Measurements from ENCODE around the gene TUBB3.
"Not testable (repeated sequence)": the region's sequence is repeated elsewhere in the genome, so short reads cannot be mapped to it uniquely, and the experiment has no call there.

Gene TUBB3

DNA sequence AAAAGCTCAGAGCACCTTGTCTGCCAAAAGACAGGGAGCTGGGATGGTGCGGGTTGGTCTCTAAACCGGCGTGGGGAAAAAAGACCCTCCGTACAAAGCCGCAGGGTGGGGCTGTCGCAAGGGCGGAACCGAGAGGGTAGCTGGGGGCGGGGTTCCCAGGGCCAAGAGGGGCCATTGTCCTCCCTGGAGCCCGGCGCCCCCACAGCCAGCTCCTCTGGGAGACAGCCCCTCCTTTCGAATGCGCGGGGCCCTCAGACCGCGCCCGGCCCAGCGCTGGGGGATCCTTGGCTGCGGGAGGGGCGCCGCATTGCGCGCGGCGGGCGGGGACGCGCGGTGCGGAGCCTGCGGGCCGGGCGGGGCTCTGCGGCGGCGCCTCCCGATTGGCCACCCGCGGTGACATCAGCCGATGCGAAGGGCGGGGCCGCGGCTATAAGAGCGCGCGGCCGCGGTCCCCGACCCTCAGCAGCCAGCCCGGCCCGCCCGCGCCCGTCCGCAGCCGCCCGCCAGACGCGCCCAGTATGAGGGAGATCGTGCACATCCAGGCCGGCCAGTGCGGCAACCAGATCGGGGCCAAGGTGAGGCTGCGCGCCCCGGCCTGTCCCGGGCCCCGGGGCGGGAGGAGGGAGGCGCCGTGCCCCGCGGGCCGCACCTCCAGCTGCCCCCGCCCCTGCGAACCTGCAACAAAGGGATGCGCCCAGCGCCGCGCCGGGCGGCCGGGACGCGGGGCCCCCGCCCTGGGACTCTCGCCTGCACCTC, at the start of gene TUBB3:
Gene TUBB3 (plus strand): TSS at position 459 of the 756 bp plus-strand sequence. CDS start 60 bp downstream, at position 519.
- peak; percentile 71 for DNase-seq

DNA sequence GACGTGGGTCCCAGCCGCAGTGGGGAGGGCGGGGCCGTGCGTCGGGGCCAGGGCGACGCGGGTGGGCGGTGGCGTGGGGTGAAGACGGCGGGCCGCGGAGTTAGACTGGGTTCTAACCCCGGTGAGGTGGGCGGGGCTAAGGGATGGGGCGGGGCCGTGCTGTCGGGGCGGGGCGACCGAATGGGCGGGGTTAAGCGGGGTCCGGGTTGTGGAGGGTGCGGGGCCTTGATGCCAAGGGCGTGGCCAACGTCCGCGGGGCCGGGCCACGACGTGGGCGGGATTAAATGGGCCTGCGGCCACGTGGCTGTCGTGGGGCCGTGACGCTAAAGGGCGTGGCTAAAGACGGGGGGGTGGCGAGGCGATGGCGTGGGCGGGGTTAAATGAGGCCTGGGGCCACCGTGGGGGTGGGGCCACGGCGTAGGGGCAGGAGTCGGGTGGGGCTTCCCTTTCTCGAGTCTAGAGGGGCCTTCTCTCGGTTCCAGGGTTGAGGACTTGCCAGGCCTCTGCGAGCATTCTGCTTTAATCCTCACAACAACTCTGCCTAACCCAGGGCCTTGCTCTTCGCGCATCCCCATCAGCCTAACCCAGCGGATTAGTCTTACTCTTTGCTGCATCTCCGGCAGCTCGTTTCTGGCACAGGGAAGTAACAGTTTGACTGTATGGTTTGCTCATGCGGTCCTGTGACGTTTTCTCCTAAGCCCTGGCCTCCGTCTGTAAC, 49.0 kb upstream of the TUBB3 start:
- DNase-seq = peak; percentile 97

DNA sequence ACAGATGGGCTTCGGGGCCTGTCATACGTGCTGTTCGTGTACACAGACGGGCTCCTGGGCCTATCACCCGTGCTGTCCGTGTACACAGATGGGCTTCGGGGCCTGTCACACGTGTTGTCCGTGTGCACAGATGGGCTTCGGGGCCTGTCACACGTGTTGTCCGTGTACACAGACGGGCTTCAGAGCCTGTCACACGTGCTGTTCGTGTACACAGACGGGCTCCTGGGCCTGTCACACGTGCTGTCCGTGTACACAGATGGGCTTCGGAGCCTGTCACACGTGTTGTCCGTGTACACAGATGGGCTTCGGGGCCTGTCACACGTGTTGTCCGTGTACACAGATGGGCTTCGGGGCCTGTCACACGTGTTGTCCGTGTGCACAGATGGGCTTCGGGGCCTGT, 44.0 kb upstream of the TUBB3 start:
- not testable (repeated sequence) for DNase-seq

DNA sequence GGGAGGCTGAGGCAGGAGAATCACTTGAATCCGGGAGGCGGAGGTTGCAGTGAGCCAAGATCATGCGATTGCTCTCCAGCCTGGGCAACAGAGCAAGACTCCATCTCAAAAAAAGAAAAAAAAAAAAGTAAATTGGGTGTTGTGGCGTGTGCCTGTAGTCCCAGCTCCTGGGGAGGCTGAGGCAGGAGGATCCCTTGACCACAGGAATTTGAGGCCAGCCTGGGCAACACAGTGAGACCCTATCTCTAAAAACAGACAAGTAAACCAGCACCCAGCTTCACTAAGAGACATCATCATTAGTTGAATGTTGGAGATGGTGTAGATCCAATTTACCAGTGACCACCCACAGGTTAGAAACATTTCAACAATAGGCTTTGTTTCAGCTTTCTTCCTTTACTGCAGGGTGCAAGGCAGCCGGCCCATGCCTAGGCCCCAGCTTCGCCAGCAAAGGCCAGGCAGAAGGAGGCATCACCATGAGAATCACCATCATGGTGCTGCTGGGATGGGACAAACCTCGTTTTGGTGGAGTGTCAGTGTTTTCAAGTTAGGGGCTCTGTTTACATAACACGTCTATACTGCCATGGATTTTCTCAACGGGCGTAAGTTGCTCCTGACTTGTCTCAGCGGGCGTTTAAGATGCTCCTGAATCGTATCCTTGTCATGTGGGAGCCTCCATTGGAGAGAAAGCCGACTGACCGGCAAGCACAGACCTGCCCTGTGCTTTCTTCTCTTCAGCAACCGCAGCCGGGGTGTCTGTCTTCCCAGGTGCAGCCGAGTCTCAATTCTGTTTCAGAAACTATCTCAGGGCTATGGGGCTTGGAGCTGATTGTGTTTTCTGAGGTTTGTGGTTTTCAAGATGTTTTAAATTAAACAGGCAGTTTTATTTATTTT, 42.4 kb upstream of the TUBB3 start:
- no peak for DNase-seq

DNA sequence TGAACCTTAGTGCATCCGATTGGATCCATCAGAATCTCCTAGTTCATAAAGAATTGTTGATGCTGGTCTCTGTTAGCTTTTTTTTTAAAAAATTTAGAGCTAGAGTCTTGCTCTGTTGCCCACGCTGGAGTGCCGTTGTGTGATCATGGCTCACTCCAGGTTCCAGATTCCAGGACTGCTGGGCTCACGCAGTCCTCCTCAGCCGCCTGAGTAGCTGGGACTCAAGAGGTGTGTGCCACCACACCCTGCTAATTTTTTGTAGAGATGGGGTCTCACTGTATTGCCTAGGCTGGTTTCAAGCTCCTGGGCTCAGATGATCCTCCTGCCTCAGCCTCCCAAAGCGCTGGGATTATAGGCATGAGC, 41.8 kb upstream of the TUBB3 start:
- no peak for DNase-seq

DNA sequence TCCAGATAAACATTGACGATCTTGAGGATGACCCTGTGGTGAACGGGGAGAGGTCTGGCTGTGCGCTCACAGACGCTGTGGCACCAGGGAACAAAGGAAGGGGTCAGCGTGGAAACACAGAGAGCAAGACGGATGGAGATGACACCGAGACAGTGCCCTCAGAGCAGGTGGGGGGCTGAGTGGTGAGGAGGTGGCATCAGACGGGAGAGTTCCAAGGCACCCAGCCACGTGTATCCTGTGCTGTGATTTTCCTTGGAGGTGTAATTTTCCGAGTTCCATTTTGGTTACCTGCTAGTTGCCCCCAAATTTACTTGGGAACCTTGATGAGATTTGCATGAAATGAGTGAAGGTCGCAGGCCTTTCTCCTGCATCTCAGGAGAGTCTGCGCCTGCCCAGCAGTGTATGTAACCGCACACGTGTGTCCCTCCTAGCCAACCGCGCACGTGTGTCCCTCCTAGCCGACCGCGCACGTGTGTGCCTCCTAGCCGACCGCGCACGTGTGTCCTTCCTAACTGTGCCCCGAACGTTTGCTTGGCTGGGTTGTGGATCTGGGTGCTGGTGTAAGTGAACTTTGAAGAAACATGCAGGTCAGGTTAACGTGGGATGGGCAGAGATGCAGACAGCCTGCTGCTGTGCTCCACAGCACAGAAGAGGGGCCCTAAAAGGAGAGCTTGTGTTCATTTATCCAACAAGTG, 39.6 kb upstream of the TUBB3 start:
- no peak for DNase-seq

DNA sequence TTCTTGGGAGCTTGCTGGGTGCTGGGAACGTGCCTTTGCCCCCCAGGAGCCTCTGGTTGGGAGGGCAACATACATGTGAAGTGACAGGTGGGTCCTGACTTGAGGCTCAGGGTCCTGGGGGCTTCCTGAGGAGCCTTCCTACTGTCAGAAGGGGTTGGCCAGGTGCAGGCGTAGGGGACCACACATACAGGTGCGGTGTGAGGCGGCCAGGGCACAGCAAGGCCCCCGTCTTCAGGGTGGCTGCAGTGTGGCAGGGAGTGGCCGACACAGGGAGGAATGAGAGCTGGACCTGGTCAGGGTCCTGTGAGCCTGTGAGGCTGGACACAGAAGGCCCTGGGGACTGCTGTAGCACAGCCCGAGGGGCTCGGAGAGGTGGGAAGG, 39.1 kb upstream of the TUBB3 start:
- no peak for DNase-seq

DNA sequence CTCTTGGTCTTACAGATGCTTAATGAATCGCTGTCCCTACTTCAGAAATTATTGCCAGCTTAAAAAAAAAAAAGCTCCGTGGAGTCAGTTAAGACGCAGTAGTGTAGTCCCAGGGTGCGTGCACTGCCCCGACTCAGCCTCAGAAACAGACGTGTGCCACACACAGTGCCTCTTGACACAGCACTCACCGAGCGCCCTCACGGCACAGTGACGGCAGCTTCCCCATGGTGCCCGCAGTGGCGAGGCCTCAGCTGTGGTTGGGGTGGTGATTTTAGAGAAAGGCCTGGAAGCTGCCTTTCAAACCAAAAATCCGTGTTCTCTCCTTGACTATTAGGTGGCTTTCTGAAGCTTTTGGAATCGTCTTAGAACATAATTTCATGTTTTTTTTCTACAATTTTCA, 35.9 kb upstream of the TUBB3 start:
- no peak for DNase-seq

DNA sequence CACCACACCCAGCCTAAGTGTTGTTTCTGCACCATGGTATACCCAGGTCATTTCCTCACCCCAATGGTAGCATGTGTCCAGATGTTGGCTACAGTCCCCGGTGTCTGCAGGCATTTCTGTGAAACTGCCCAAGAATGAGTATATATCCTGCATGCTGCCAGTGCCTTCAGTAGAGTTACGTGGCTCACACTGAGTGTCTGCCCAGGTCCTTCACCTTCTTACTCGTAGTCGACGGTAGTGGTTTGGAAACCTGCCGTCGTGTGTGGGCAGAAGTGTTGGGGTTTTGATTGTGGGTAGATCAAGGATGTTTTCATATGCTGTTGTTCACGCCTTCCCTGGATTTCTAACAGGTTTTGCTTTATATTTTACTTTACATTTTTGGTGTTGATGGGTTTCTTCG, 32.9 kb upstream of the TUBB3 start:
- DNase-seq = peak; percentile 60

DNA sequence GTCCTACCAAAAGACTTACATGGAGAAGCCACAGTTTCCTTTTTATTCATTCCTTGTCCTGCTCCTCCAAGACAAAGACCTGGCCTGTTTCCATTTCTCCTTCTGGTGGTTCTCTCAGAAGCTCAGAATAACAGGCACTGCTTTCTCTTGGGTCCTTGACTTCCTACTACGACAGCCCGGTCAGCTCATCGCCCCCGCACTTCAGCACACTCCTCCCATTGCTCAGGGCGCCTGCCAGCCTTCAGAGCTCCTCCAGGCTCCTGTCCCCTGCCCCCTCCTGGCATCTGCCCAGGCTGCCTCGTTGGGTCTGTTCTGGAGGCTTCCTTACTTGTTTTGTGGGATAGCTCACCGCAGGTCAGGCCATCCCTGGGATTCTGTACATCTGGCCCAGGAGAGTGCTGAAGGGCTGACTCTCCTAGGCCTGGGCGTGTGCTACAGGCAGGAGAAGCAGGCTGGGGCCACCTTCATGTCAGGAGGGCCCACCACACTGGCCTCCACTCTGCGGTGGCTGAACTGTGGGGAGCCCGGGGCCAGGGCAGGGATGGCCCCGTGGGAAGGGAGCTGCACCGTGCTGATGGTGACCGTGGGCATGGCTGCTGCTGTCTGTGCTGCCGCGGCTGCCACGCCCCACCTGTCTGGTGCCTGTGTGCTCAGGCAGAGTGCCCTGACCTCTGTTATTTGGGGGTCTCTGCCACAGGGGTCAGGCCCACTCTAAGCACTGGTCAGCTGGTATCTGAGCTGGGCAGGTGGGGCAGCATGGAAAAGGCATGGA, 32.1 kb upstream of the TUBB3 start:
- DNase-seq = no peak

DNA sequence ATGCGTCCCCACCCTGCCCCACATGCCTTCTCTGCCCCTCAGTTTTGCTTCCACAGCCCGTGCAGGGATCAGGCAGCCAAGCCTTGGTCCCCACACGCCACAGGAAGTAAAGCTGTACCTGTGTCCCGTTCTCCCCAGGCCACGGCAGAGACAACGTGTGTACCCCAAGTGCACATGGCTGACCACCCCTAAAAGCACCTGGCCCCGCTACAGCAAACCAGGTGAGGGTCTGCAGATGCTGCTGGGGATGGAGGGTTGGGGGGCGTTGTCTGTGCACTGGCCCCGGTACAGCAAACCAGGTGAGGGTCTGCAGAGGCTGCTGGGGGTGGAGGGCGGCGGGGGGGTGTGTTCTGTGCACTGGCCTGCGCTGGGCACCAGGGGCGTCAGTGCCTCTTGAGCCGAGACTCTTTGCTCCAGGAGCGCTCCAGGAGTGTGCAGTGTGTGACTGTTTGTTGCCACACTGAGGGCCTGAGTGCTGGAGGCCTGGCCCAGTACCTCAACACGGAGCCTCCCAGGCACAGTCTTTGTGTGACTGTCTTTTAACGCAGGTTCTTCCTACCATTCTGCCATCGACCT, 31.0 kb upstream of the TUBB3 start:
- no peak for DNase-seq

DNA sequence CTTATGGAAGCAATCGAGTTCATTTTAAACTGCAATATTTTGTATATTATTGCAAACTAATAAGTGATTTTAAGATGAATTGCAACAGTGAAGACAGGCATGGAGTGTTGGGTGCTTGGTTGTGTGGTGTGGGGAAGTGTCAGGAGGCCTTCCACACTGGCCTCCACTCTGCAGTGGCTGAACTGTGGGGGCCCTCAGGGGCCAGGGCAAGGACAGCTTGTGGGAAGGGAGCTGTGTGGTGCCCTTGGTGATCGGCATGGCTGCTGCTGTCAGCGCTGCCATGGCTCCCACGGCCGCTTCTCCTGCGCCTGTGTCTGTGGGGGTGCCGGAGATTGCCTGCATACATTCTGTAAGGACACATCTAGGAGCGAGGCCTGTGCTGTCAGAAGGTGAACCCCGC, 30.5 kb upstream of the TUBB3 start:
- no peak for DNase-seq

DNA sequence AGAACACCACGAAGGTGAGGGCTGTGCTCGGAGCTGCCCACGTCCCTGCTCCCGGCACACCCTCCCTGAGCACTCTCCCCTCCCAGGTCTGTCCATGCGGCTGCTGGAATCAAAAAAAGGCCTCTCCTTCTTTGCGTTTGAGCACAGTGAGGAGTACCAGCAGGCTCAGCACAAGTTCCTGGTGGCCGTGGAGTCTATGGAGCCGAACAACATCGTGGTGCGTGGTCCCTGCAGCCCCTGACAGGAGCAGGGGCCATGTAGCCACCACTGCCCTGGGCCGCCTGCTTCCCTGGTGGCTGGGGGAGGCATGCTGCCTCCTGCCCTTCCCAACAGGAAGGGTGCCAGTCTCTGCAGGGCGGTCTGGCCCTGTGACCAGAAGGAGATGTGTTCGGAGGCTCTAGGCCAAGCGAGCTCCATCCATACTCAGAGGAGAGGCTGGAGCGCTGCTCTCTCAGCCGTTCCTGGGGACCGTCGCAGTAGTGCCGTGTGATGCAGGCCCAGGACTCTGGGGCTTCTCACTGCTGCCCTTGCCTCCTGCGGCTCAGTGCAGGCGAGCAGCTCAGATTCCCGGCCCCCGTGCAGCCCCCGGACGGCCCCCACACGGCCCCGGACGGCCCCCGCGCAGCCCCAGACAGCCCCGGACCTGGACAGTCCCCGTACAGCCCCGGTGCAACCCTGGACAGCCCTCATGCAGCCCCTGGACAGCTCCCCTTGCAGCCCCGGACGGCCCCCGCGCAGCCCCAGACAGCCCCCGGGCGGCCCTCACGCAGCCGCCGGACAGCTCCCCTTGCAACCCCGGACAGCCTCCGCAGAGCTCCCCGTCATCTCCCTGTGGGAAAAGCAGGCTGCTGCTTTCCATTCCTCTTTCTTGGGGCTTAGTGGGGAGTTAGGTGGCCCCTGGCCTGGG, 29.2 kb upstream of the TUBB3 start:
- no peak for DNase-seq

DNA sequence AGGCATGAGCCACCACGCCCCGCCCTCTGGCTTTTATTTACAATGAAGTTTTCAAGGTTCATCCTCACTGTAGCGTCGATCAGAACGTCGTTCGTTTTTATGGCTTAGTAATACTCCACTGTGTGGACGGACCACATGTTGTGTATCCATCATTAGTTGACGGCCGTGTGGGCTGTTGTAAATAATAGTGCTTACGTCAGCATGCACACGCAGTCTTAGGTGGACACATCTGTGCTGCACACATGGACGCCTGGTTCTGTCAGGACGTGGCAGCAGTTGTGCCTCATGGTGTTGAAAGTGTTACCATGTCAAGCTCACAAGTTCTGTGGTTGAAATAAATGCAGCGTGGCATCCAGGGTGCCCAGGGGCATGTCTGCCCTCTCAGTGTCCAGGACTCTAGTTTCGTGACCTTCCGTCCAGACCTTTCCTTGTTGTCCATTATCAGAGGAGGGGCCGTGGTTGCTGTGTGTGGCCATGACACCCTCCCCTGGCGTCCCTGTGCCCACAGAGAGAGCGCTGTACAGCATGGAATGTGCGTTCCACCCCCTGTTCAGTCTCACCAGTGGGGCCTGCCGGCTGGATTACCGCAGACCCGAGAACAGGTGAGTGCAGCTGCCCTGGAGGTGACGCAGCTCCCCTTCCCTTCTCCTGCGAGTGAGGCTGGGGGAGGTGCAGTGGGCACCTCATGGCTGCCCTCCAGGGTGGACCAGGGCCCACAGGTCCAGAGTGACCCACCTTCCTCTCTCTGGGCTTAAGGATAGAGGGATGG, 27.5 kb upstream of the TUBB3 start:
- DNase-seq = no peak

DNA sequence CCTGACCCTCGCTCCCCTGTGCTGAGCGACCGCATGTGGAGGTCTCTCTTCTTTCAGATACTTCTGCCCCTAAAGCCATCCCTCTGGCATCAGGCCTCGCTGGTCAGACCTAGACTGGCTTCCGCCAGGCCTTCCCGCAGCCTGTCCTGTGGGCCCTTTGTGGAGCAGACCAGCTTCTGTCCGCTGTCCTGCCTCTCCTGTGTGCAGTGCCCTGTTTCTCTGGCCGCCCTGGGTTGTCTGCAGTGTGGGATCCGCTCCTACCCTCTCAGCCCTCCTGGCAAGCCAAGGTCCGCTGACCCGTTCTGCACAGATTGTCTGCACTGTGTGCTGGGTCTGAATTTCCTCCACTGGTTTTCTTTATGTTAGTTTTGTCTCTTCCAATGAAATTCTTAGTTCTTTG, 25.9 kb upstream of the TUBB3 start:
- no peak for DNase-seq

DNA sequence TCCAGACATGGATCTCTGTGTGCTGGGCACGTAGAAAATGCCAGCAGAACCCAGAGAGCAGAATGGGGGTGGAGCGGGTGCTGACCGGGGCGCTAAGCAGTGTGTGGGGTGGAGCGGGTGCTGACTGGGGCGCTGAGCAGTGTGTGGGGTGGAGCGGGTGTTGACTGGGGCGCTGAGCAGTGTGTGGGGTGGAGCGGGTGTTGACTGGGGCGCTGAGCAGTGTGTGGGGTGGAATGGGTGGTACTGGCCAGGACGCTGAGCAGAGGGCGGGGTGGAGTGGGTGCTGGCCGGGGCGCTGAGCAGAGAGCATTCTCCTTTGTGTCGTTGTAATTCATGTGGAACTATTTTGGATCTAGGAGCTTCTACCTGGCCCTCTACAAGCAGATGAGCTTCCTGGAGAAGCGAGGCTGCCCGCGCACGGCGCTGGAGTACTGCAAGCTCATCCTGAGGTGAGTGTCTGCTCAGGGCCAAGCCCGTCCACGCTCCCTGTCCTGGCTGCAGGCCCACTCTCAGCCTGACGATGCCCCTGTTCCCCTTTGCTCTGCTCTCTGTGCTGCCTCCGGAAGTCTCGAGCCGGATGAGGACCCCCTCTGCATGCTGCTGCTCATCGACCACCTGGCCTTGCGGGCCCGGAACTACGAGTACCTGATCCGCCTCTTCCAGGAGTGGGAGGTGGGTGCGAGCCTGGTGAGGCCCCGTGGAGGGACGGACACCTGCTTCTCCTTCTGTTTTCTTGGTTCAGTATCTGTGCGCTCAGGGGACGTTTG, 24.8 kb upstream of the TUBB3 start:
- DNase-seq = no peak

DNA sequence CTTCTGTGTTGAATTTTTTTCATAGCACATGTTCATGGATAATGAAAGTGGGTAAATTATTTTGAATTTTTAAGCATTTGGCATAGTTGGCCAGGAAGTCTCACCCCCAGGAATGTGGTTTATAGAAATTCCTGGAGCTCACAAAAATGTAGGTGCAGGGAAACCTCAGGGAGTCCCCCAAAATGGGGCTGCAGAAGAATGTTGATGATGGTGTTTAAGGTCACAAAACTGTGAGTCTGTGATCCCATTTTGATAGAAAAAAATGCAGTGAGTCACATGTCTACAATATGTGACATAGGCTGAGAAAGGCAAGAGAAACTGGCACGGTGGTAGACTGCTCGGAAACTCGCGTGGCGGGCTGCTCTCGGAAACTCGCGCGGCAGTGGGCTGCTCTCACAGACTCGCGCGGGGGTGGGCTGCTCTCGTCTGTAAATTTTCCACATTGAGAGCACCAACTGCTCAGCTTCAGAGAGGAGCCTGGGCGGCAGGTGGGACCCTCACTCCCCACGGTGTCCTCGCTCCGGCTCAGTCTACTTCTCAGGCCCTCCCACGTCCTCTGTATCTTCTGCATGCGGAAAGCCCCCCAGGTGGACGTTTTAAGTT, 23.2 kb upstream of the TUBB3 start:
- DNase-seq = no peak

DNA sequence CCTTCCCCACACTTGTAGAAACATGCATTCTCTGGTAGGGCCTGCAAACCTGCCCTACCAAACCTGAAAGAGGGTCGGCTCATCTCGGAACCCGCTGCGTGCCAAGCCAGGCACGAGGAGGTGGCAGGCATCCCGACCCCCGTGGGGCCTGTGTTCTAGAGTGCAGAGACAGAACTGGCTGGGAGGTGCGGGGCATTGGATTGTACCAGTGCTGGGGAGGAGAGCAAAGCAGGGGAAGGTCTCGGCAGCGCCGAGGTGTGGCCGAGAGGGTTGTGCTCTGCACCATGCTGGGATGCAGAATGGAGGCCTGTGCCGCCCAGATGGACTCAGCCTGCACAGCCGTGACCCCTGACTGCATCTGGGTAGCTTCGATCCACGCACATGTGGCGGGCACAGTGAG, 22.3 kb upstream of the TUBB3 start:
- DNase-seq = no peak

DNA sequence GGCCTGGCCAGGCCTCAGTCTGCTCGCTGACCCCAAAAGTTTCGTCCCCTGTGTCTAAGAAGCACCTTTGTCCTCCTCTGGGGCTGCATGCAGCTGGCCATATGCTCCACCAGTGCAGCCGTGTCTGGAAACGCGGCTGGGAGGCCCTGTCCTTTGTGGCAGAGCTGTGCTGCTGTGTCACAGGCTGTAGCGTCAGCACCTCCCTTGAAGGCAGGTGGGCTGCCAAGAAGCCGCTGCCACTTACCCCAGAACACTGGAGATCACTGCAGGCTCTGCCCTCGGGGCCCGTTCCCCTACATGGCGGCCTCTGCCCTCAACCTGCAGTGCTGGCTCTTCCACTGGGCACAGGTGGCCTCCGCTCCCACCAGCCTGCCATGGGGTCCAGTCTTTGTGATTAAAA, 20.2 kb upstream of the TUBB3 start:
- DNase-seq = no peak
